Esophagus squamous epithelium (tissue), 5 donors: ENCODE data around the gene TFAP2A. TPM values are rescaled to one million over a fixed set of nuclear protein-coding genes. Genes with fewer than 3 reads are reported as not detected.

Experiments used
- DNase-seq: peaks from one replicate; lab custom pipeline; 2025; lab: John Stamatoyannopoulos, UW
- H3K27ac ChIP-seq, 4 donors: fragments of 200-600 bp; sonication (generic); one replicate each; pipeline ENCODE4 v1.5.1; 2016 to 2019; ENCODE audit warnings: mild to moderate bottlenecking in 1 of 4
- H3K27me3 ChIP-seq, 4 donors: fragments of 200-600 bp; sonication (generic); 1 replicate in 3 of 4; 2 replicates in 1 of 4; pipeline versions ENCODE4 v1.5.1 to v1.6.0; 2017 to 2021; ENCODE audit warnings: antibody characterized with exemption in 1 of 4
- H3K36me3 ChIP-seq, 3 donors: fragments of 200-600 bp; sonication (generic); one replicate each; pipeline ENCODE4 v1.5.1; 2016 to 2019
- H3K4me1 ChIP-seq, 3 donors: fragments of 200-600 bp; sonication (generic); one replicate each; pipeline ENCODE4 v1.5.1; 2017 to 2019
- H3K4me3 ChIP-seq, 4 donors: fragments of 200-600 bp; sonication (generic); 1 replicate in 3 of 4; 2 replicates in 1 of 4; pipeline ENCODE4 v1.5.1; 2016 to 2019; ENCODE audit warnings: mild to moderate bottlenecking in 2 of 4, moderate library complexity in 1 of 4
- H3K9me3 ChIP-seq, 3 donors: fragments of 200-600 bp; sonication (generic); one replicate each; pipeline ENCODE4 v1.5.1; 2016 to 2019
- CTCF ChIP-seq, 6 experiments: fragments of 450-650 bp in 4 of 6; fragments of 200-600 bp in 2 of 6; sonication (generic) in 2 of 6; IDR thresholded peaks; one replicate each; pipeline ENCODE4 v1.5.1; 2016 to 2019; ENCODE audit warnings: antibody characterized with exemption in 6 of 6, mild to moderate bottlenecking in 4 of 6, moderate library complexity in 4 of 6
- POLR2A ChIP-seq, 4 donors: fragments of 450-650 bp; IDR thresholded peaks; one replicate each; pipeline ENCODE4 v1.6.1; 2017; ENCODE audit warnings: antibody characterized with exemption in 4 of 4, mild to moderate bottlenecking in 4 of 4, moderate library complexity in 3 of 4
- WGBS, 2 donors: methylation state at CpG; one replicate each; pipeline ENCODE4 v1.1.5; 2018; 5-methylcytosine and 5-hydroxymethylcytosine counted together
- intact Hi-C: fragments of 100-400 bp; cut with DNase I; formaldehyde crosslinking; loops from one replicate; pipeline ENCODE4 v1.15.0; 2022
- total RNA-seq, 4 donors: library from RNA; depleted of rRNA; stranded (reverse); fragments of >200 nt; gene quantifications; one replicate each; pipeline ENCODE4 v1.1.0, GENCODE V29; 2016
- donor health status: DM: yes; HTN: yes; CAD: no.

The TFAP2A gene
- total RNA-seq, 4 donors from 2014 or later, result 11.6 to 39.1 (median 29.9) TPM

- H3K27me3 ChIP-seq, result peaks cover 0 to 62% (median 3%) of the 10 kb centered on the region in 4 donors
- intact Hi-C loops, result no loop called here
- peaks cover 11 to 95% (median 30%) of the 10 kb centered on the region in 3 donors for H3K4me1 ChIP-seq
Observed at GRCh38 chr6:10407018-10407673, 7.7 kb downstream of the TFAP2A start.

GRCh38 chr6:10406556-10406955, 8.3 kb downstream of the TFAP2A start:
- Histone ChIP-seq H3K4me1 (peaks cover 11 to 97% (median 30%) of the 10 kb centered on the region in 3 donors), H3K27me3 (peaks cover 0 to 63% (median 3%) of the 10 kb centered on the region in 4 donors), H3K27ac (peak overlapping the region; percentile 72 to 99 (median 98)), H3K4me3 (peak overlapping the region in 2 of 4 donors; percentile 71 to 84), H3K9me3 (no peaks in the 10 kb centered on the region), H3K36me3 (peaks cover 0 to 11% (median 0%) of the 10 kb centered on the region in 3 donors)
- DNase-seq, result no peak
- intact Hi-C loops, result no loop called here
- TF ChIP-seq CTCF (IDR thresholded peaks at IDR 0.05), result no peak
- TF ChIP-seq POLR2A (IDR thresholded peaks at IDR 0.05), result no peak
- WGBS, 2 donors, result 0 to 5% methylated on average over 1 of the region's 1 CpG

More at GRCh38 chr6:10407018-10407673, 7.7 kb downstream of the TFAP2A start:
- DNase-seq, result no peak
- no peak for TF ChIP-seq CTCF (IDR thresholded peaks at IDR 0.05)
- no peak for TF ChIP-seq POLR2A (IDR thresholded peaks at IDR 0.05)
- 9 to 17% methylated on average over 7 of the region's 7 CpGs for WGBS, 2 donors
- peak overlapping the region; percentile 72 to 99 (median 98) for H3K27ac ChIP-seq
- peaks cover 0 to 5% (median 0%) of the 10 kb centered on the region in 3 donors for H3K36me3 ChIP-seq
- no peaks in the 10 kb centered on the region for H3K9me3 ChIP-seq
- peak overlapping the region in 3 of 4 donors; percentile 71 to 84 (median 73) for H3K4me3 ChIP-seq

GRCh38 chr6:10405513-10405900, 9.4 kb downstream of the TFAP2A start:
- Histone ChIP-seq H3K9me3 (no peaks in the 10 kb centered on the region), H3K27ac (peak overlapping the region; percentile 72 to 99 (median 98)), H3K4me3 (peak overlapping the region in 3 of 4 donors; percentile 49 to 70 (median 54)), H3K36me3 (peaks cover 0 to 12% (median 0%) of the 10 kb centered on the region in 3 donors), H3K4me1 (peaks cover 11 to 97% (median 23%) of the 10 kb centered on the region in 3 donors), H3K27me3 (peaks cover 0 to 61% (median 3%) of the 10 kb centered on the region in 4 donors)
- WGBS, 2 donors, result 13 to 25% methylated on average over 3 of the region's 3 CpGs
- DNase-seq, result no peak
- intact Hi-C loops, result no loop called here
- TF ChIP-seq POLR2A (IDR thresholded peaks at IDR 0.05) (no peak), CTCF (IDR thresholded peaks at IDR 0.05) (no peak)

GRCh38 chr6:10404799-10405512, 9.9 kb downstream of the TFAP2A start:
- Histone ChIP-seq H3K27ac (peak overlapping the region; percentile 91 to 99 (median 98)), H3K4me1 (peaks cover 11 to 97% (median 23%) of the 10 kb centered on the region in 3 donors), H3K36me3 (peaks cover 0 to 12% (median 0%) of the 10 kb centered on the region in 3 donors), H3K27me3 (peaks cover 0 to 61% (median 2%) of the 10 kb centered on the region in 4 donors), H3K4me3 (peak overlapping the region; percentile 32 to 70 (median 52)), H3K9me3 (no peaks in the 10 kb centered on the region)
- intact Hi-C loops, result no loop called here
- TF ChIP-seq POLR2A (IDR thresholded peaks at IDR 0.05) (no peak), CTCF (IDR thresholded peaks at IDR 0.05) (no peak)
- DNase-seq, result no peak
- 25 to 44% methylated on average over 24 to 26 of the region's 31 CpGs for WGBS, 2 donors
